Caco-2 (cell line): ENCODE data around the gene ACACA. TPM values are rescaled to one million over a fixed set of nuclear protein-coding genes. Genes with fewer than 3 reads are reported as not detected.

Experiments
- BruUV-seq: library from RNA; stranded (reverse); fragments of 400-500 nt; replicated peaks from 2 replicates; lab custom pipeline; 2021; lab: Mats Ljungman, UMichigan
- CTCF ChIA-PET: fragments of 300-600 bp; sonication (Branson Sonifier 250); formaldehyde crosslinking; loops from one replicate; lab custom pipeline; 2022; ENCODE audit warnings: antibody characterized with exemption; lab: Charles Lee
- POLR2A ChIA-PET: fragments of 300-600 bp; sonication (Branson Sonifier 250); formaldehyde crosslinking; loops from one replicate; lab custom pipeline; 2022; ENCODE audit warnings: antibody characterized with exemption; lab: Charles Lee
- DNase-seq, 2 experiments: peaks; one replicate each; pipeline versions ENCODE4 v3.0.0 to v3.0.0-alpha.2; 2020 to 2022
- H3K27me3 ChIP-seq: replicated peaks from 2 replicates; pipeline ENCODE4 v1.6.0; 2011; ENCODE audit warnings: low read length; ENCODE audit not compliant: control insufficient read depth, insufficient read depth
- H3K36me3 ChIP-seq: 2 replicates; pipeline ENCODE4 v1.5.1; 2011; ENCODE audit warnings: low read length; ENCODE audit not compliant: control insufficient read depth, insufficient read depth
- H3K4me1 ChIP-seq: fragments of 250-450 bp; sonication (Bioruptor Pico); 2 replicates; pipeline ENCODE4 v1.5.1; 2020; ENCODE audit warnings: mild to moderate bottlenecking
- H3K4me3 ChIP-seq: 2 replicates; pipeline ENCODE4 v1.5.1; 2011; ENCODE audit warnings: low read depth, mild to moderate bottlenecking, control low read depth, low read length
- H3K9me3 ChIP-seq: fragments of 250-450 bp; sonication (Bioruptor Pico); 2 replicates; pipeline ENCODE4 v1.5.1; 2020; ENCODE audit warnings: mild to moderate bottlenecking, moderate library complexity
- H3K27ac Mint-ChIP-seq: one replicate; pipeline ENCODE4 v1.8.0; 2022; ENCODE audit warnings: mixed read lengths; ENCODE audit not compliant: unreplicated experiment
- H3K27me3 Mint-ChIP-seq: one replicate; pipeline ENCODE4 v1.8.0; 2022; ENCODE audit warnings: mixed read lengths; ENCODE audit not compliant: insufficient read depth, unreplicated experiment
- H3K36me3 Mint-ChIP-seq: one replicate; pipeline ENCODE4 v1.8.0; 2022; ENCODE audit warnings: mild to moderate bottlenecking, mixed read lengths; ENCODE audit not compliant: insufficient read depth, unreplicated experiment
- H3K4me1 Mint-ChIP-seq: one replicate; pipeline ENCODE4 v1.8.0; 2022; ENCODE audit warnings: low read depth, mixed read lengths; ENCODE audit not compliant: unreplicated experiment
- H3K4me3 Mint-ChIP-seq: one replicate; pipeline ENCODE4 v1.8.0; 2022; ENCODE audit warnings: mild to moderate bottlenecking, moderate library complexity, mixed read lengths; ENCODE audit not compliant: unreplicated experiment
- H3K9me3 Mint-ChIP-seq: one replicate; pipeline ENCODE4 v1.8.0; 2022; ENCODE audit warnings: mixed read lengths; ENCODE audit not compliant: unreplicated experiment
- intact Hi-C: fragments of 100-400 bp; cut with micrococcal nuclease; formaldehyde crosslinking; loops from one replicate; pipeline ENCODE4 v1.10.0; 2022; ENCODE audit not compliant: unreplicated experiment
- total RNA-seq: library from RNA; stranded (reverse); gene quantifications from 2 replicates; pipeline ENCODE4 v1.2.3, GENCODE V29; 2022
- TF ChIP-seq, protein P1 (sequence below), 2 experiments: fragments of 200-600 bp in 1 of 2; IDR thresholded peaks; 1 replicate in 1 of 2; 2 replicates in 1 of 2; pipeline versions ENCODE4 v1.5.1 to v1.8.0; 2011 to 2022; ENCODE audit warnings: antibody characterized with exemption in 1 of 2, control low read depth in 1 of 2, inconsistent platforms in 1 of 2, low read depth in 1 of 2, low read length in 1 of 2, mild to moderate bottlenecking in 1 of 2, moderate library complexity in 1 of 2; ENCODE audit not compliant: insufficient read depth in 1 of 2, severe bottlenecking in 1 of 2, unreplicated experiment in 1 of 2

ACACA gene
- total RNA-seq, 1 experiment from 2014 or later = 108 TPM

DNA sequence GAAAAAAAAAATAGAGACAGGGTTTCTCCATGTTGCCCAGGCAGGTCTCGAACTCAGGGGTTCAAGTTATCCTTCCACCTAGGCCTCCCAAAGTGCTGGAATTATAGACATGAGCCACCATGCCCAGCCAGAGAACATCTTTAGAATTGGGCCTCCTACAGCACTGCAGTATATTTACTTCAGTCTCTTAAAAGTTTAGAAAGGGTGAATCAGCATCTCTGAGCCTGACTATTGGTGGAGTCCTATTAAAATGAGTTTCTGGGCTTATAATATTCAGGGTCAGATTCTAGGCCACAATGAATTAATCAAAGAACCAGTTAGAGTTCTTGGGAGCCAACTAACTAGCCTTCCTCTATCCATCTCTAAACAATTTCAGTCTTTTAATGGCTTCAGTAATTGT is 22.8 kb upstream of the ACACA start:
- no peak overlapping the region for H3K4me3 Mint-ChIP-seq
- no peak overlapping the region for H3K27ac Mint-ChIP-seq
- intact Hi-C loops = no loop called here
- H3K36me3 Mint-ChIP-seq = peaks cover 62% of the 10 kb centered on the region
- no peak for DNase-seq
- H3K36me3 ChIP-seq = peaks cover 2% of the 10 kb centered on the region; the same call in 1 of the 2 replicates
- TF ChIP-seq, protein P1, sequence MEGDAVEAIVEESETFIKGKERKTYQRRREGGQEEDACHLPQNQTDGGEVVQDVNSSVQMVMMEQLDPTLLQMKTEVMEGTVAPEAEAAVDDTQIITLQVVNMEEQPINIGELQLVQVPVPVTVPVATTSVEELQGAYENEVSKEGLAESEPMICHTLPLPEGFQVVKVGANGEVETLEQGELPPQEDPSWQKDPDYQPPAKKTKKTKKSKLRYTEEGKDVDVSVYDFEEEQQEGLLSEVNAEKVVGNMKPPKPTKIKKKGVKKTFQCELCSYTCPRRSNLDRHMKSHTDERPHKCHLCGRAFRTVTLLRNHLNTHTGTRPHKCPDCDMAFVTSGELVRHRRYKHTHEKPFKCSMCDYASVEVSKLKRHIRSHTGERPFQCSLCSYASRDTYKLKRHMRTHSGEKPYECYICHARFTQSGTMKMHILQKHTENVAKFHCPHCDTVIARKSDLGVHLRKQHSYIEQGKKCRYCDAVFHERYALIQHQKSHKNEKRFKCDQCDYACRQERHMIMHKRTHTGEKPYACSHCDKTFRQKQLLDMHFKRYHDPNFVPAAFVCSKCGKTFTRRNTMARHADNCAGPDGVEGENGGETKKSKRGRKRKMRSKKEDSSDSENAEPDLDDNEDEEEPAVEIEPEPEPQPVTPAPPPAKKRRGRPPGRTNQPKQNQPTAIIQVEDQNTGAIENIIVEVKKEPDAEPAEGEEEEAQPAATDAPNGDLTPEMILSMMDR (IDR thresholded peaks at IDR 0.05; ENCODE audit: insufficient read depth in 1 of 2, low read depth in 1 of 2, low read length in 1 of 2, severe bottlenecking in 1 of 2, unreplicated experiment in 1 of 2) = no peak
- no peaks in the 10 kb centered on the region for H3K4me1 ChIP-seq
- no peaks in the 10 kb centered on the region for H3K27me3 ChIP-seq
- no peaks in the 10 kb centered on the region for H3K9me3 Mint-ChIP-seq
- no peak overlapping the region for H3K4me3 ChIP-seq
- no TSS peak for BruUV-seq
- POLR2A ChIA-PET = no interaction called here
- H3K27me3 Mint-ChIP-seq = no peaks in the 10 kb centered on the region
- H3K4me1 Mint-ChIP-seq = no peaks in the 10 kb centered on the region
- no peaks in the 10 kb centered on the region for H3K9me3 ChIP-seq
- CTCF ChIA-PET = no interaction called here

DNA sequence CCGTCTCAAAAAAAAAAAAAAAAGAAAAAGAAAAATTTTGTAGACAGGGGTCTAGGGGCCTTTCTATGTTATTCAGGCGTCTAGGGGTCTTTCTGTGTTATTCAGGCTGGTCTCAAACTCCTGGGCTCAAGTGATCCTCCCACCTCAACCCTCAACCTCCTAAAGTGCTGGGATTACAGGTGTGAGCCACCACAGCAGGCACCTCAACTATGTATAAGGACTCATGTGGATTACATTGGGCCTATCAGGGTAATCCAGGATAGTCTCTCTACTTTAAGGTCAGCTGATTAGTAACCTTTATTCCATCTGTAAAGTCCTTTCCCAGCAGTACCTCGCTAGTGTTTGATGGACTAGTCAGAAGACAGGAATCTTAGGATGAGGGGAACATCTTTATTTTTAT is 22.4 kb upstream of the ACACA start:
- no peaks in the 10 kb centered on the region for H3K9me3 Mint-ChIP-seq
- no peak overlapping the region for H3K27ac Mint-ChIP-seq
- no TSS peak for BruUV-seq
- H3K36me3 ChIP-seq = peaks cover 2% of the 10 kb centered on the region; the same call in 1 of the 2 replicates
- no peaks in the 10 kb centered on the region for H3K4me1 Mint-ChIP-seq
- H3K4me3 ChIP-seq = no peak overlapping the region
- H3K4me1 ChIP-seq = no peaks in the 10 kb centered on the region
- H3K36me3 Mint-ChIP-seq = peaks cover 64% of the 10 kb centered on the region
- TF ChIP-seq, protein P1 (IDR thresholded peaks at IDR 0.05; ENCODE audit: insufficient read depth in 1 of 2, low read depth in 1 of 2, low read length in 1 of 2, severe bottlenecking in 1 of 2, unreplicated experiment in 1 of 2) = no peak
- H3K9me3 ChIP-seq = no peaks in the 10 kb centered on the region
- no peaks in the 10 kb centered on the region for H3K27me3 Mint-ChIP-seq
- ChIA-PET POLR2A (no interaction called here), CTCF (no interaction called here)
- intact Hi-C loops = no loop called here
- H3K27me3 ChIP-seq = no peaks in the 10 kb centered on the region
- no peak for DNase-seq
- no peak overlapping the region for H3K4me3 Mint-ChIP-seq

DNA sequence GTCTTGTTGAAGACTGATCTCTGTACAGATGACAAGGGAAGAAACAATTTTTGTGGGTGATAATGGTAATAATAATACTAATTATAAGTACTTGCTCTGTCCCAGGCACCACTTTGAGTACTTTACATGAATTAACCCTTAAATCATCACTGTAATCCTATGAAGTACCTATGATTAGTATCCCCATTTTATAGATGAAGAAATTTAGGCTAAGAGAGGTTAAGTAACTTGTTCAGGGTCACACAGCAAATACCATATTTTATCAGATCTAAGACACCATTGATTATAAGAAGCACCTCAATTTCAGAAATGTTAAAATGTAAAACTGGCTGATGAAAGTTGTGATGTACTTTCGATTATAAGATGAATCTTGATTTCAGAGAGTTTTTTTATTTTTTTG is 18.6 kb upstream of the ACACA start:
- POLR2A ChIA-PET = interaction anchor here (0.6 kb wide), 2 partner anchors 67 to 1031 kb away, joined by 3 read pairs; no protein-coding TSS in a partner anchor
- no peaks in the 10 kb centered on the region for H3K9me3 Mint-ChIP-seq
- Histone ChIP-seq H3K9me3 (no peaks in the 10 kb centered on the region), H3K4me3 (no peak overlapping the region), H3K27me3 (no peaks in the 10 kb centered on the region), H3K36me3 (peaks cover 2% of the 10 kb centered on the region), H3K4me1 (no peaks in the 10 kb centered on the region)
- H3K4me3 Mint-ChIP-seq = no peak overlapping the region
- peaks cover 53% of the 10 kb centered on the region for H3K36me3 Mint-ChIP-seq
- H3K27me3 Mint-ChIP-seq = no peaks in the 10 kb centered on the region
- CTCF ChIA-PET = no interaction called here
- TF ChIP-seq, protein P1 (IDR thresholded peaks at IDR 0.05; ENCODE audit: insufficient read depth in 1 of 2, low read depth in 1 of 2, low read length in 1 of 2, severe bottlenecking in 1 of 2, unreplicated experiment in 1 of 2) = no peak
- H3K27ac Mint-ChIP-seq = no peak overlapping the region
- intact Hi-C loops = no loop called here
- no peak for DNase-seq
- H3K4me1 Mint-ChIP-seq = no peaks in the 10 kb centered on the region
- BruUV-seq = no TSS peak
